HepG2 (cell line): ENCODE results near the gene NUBP1. TPM values are rescaled to one million over a fixed set of nuclear protein-coding genes. Genes with fewer than 3 reads are reported as not detected.

Source experiments
- BHLHE40 ChIP-seq: IDR thresholded peaks from 2 replicates; pipeline ENCODE4 v1.6.1; 2011; ENCODE audit warnings: low read length, improper control_type of control experiment
- CENPX ChIP-seq: sonication (generic); formaldehyde crosslinking; IDR thresholded peaks from 2 replicates; pipeline ENCODE4 v1.9.0; 2021; ENCODE audit warnings: mild to moderate bottlenecking, missing genetic modification reagents, moderate library complexity
- DPF2 ChIP-seq: sonication (generic); formaldehyde crosslinking; IDR thresholded peaks from 2 replicates; pipeline ENCODE4 v1.4.0; 2020; ENCODE audit warnings: mild to moderate bottlenecking, low read depth, missing genetic modification reagents, borderline replicate concordance
- ELF3 ChIP-seq: IDR thresholded peaks from 2 replicates; pipeline ENCODE4 v1.6.1; 2016; ENCODE audit warnings: missing genetic modification reagents, missing compliant biosample characterization
- GLMP ChIP-seq: sonication (generic); formaldehyde crosslinking; IDR thresholded peaks from 2 replicates; pipeline ENCODE4 v1.9.0; 2021; ENCODE audit warnings: missing genetic modification reagents, mild to moderate bottlenecking, borderline replicate concordance
- GZF1 ChIP-seq: sonication (generic); formaldehyde crosslinking; IDR thresholded peaks from 2 replicates; pipeline ENCODE4 v1.5.1; 2020; ENCODE audit warnings: mild to moderate bottlenecking, missing genetic modification reagents
- HCFC1 ChIP-seq: fragments of 150-350 bp; IDR thresholded peaks from 2 replicates; pipeline ENCODE4 v1.6.1; 2014; ENCODE audit warnings: low read depth, low read length
- HNF4G ChIP-seq, 2 experiments: sonication (generic) in 1 of 2; formaldehyde crosslinking in 1 of 2; IDR thresholded peaks; 2 replicates each; pipeline versions ENCODE4 v1.4.0 to v1.6.1; 2011 to 2020; ENCODE audit warnings: borderline replicate concordance in 2 of 2, low read depth in 2 of 2, mild to moderate bottlenecking in 2 of 2, low read length in 1 of 2, missing genetic modification reagents in 1 of 2, moderate library complexity in 1 of 2
- KLF11 ChIP-seq: IDR thresholded peaks from 2 replicates; pipeline ENCODE4 v1.6.1; 2016; ENCODE audit warnings: missing compliant biosample characterization
- MBD4 ChIP-seq: IDR thresholded peaks from 2 replicates; pipeline ENCODE4 v1.6.1; 2012; ENCODE audit warnings: low read length, inconsistent platforms, borderline replicate concordance
- MXD4 ChIP-seq: IDR thresholded peaks from 2 replicates; pipeline ENCODE4 v1.6.1; 2016; ENCODE audit warnings: mild to moderate bottlenecking, missing biosample characterization, missing genetic modification reagents
- NFKBIZ ChIP-seq: IDR thresholded peaks from 2 replicates; pipeline ENCODE4 v1.6.1; 2018; ENCODE audit warnings: missing genetic modification reagents, missing compliant biosample characterization
- NR1H2 ChIP-seq: sonication (generic); formaldehyde crosslinking; IDR thresholded peaks from 2 replicates; pipeline ENCODE4 v1.8.1; 2022; ENCODE audit warnings: low read depth, missing genetic modification reagents, borderline replicate concordance
- NR2F6 ChIP-seq, 2 experiments: IDR thresholded peaks; 2 replicates each; pipeline ENCODE4 v1.6.1; 2016; ENCODE audit warnings: antibody characterized with exemption in 1 of 2, mild to moderate bottlenecking in 1 of 2
- SIX4 ChIP-seq: sonication (generic); formaldehyde crosslinking; IDR thresholded peaks from 2 replicates; pipeline ENCODE4 v1.4.0; 2020; ENCODE audit warnings: missing genetic modification reagents
- SKI ChIP-seq: fragments of 450-650 bp; IDR thresholded peaks from one replicate; pipeline ENCODE4 v1.6.1; 2018; ENCODE audit warnings: mild to moderate bottlenecking; ENCODE audit not compliant: partially characterized antibody
- ZBTB39 ChIP-seq: sonication (generic); formaldehyde crosslinking; IDR thresholded peaks from 2 replicates; pipeline ENCODE4 v1.5.0; 2020; ENCODE audit warnings: missing genetic modification reagents
- ZFYVE20 ChIP-seq: sonication (generic); formaldehyde crosslinking; IDR thresholded peaks from 2 replicates; pipeline ENCODE4 v1.8.0; 2023; ENCODE audit warnings: low read depth, mild to moderate bottlenecking, moderate library complexity, missing genetic modification reagents, borderline replicate concordance
- ZNF207 ChIP-seq: fragments of 450-650 bp; IDR thresholded peaks from 2 replicates; pipeline ENCODE4 v1.6.1; 2016; ENCODE audit warnings: antibody characterized with exemption, borderline replicate concordance
- ZNF235 ChIP-seq: sonication (generic); formaldehyde crosslinking; IDR thresholded peaks from 2 replicates; pipeline ENCODE4 v1.8.1; 2023; ENCODE audit warnings: mild to moderate bottlenecking, missing genetic modification reagents, borderline replicate concordance
- ZNF326 ChIP-seq: sonication (generic); formaldehyde crosslinking; IDR thresholded peaks from 2 replicates; pipeline ENCODE4 v1.4.0; 2020; ENCODE audit warnings: missing genetic modification reagents, borderline replicate concordance
- ZNF432 ChIP-seq: sonication (generic); formaldehyde crosslinking; IDR thresholded peaks from 2 replicates; pipeline ENCODE4 v1.5.0; 2020; ENCODE audit warnings: missing genetic modification reagents, mild to moderate bottlenecking, borderline replicate concordance
- ZNF605 ChIP-seq: sonication (generic); formaldehyde crosslinking; IDR thresholded peaks from 2 replicates; pipeline ENCODE4 v1.8.0; 2022; ENCODE audit warnings: mild to moderate bottlenecking, missing genetic modification reagents
- ZNF773 ChIP-seq: sonication (generic); formaldehyde crosslinking; IDR thresholded peaks from 2 replicates; pipeline ENCODE4 v1.4.0; 2020; ENCODE audit warnings: missing genetic modification reagents, borderline replicate concordance
- ZNF790 ChIP-seq: sonication (generic); formaldehyde crosslinking; IDR thresholded peaks from 2 replicates; pipeline ENCODE4 v1.8.0; 2022; ENCODE audit warnings: missing genetic modification reagents, mild to moderate bottlenecking, borderline replicate concordance
- ZSCAN31 ChIP-seq: sonication (generic); formaldehyde crosslinking; IDR thresholded peaks from 2 replicates; pipeline ENCODE4 v1.5.0; 2020; ENCODE audit warnings: low read depth, mild to moderate bottlenecking, missing genetic modification reagents
- polyA plus RNA-seq, 8 experiments: library from polyadenylated mRNA; depleted of rRNA in 3 of 8; stranded (reverse) in 7 of 8; unstranded in 1 of 8; fragments of >200 nt; fragmentation: Illumina TruSeq in 4 of 8; extraction: Trizol in 4 of 8; gene quantifications; 2 replicates each; pipeline versions ENCODE4 v1.2.1 to v1.2.3, GENCODE V29; 2011 to 2016; ENCODE audit warnings: low read depth in 4 of 8, missing spikeins in 1 of 8, mixed read lengths in 1 of 8; ENCODE audit not compliant: insufficient read depth in 1 of 8
- total RNA-seq, 5 experiments: library from RNA; depleted of rRNA; stranded (reverse); fragments of >200 nt; fragmentation: Illumina TruSeq; extraction: Trizol; gene quantifications; 2 replicates each; pipeline ENCODE4 v1.2.3, GENCODE V29; 2016; ENCODE audit warnings: low read depth in 1 of 5

The NUBP1 gene
- total and polyA plus RNA-seq, 2 of the 13 experiments (the other 11 are each of a cell fraction or from before 2014, with no cell fraction given), result 53.5 to 70.4 TPM

- no peak for TF ChIP-seq ZSCAN31
- no peak for TF ChIP-seq ZNF790 (CRISPR knock-in tag)
- no peak for TF ChIP-seq NR1H2 (CRISPR knock-in tag)
- TF ChIP-seq DPF2, result no peak
- TF ChIP-seq GLMP (CRISPR knock-in tag), result no peak
- no peak for TF ChIP-seq ZNF235 (CRISPR knock-in tag)
- TF ChIP-seq ZNF605 (CRISPR knock-in tag), result peak; percentile 32; the same call in 1 of the 2 replicates
- TF ChIP-seq ZFYVE20 (CRISPR knock-in tag), result no peak
- TF ChIP-seq ZNF432 (CRISPR knock-in tag), result no peak
- TF ChIP-seq MXD4 (CRISPR knock-in tag), result no peak
- TF ChIP-seq CENPX (CRISPR knock-in tag), result no peak
- TF ChIP-seq ZBTB39 (CRISPR knock-in tag), result no peak
- TF ChIP-seq NR2F6 (IDR thresholded peaks at IDR 0.05), result peak; percentile 86
- TF ChIP-seq NR2F6 (CRISPR knock-in tag; IDR thresholded peaks at IDR 0.05), result peak; percentile 89
- no peak for TF ChIP-seq HCFC1
- peak; percentile 78; the same call in 1 of the 2 replicates for TF ChIP-seq SIX4 (CRISPR knock-in tag)
- TF ChIP-seq KLF11 (CRISPR knock-in tag), result no peak; the same call in 1 of the 2 replicates
- TF ChIP-seq BHLHE40, result no peak
- TF ChIP-seq MBD4, result no peak
- no peak for TF ChIP-seq NFKBIZ (CRISPR knock-in tag)
- TF ChIP-seq ZNF326 (CRISPR knock-in tag), result no peak
- peak; percentile 76 for TF ChIP-seq SKI
- TF ChIP-seq GZF1 (CRISPR knock-in tag), result no peak
- TF ChIP-seq ELF3 (CRISPR knock-in tag), result no peak
- TF ChIP-seq ZNF773 (CRISPR knock-in tag), result no peak
- no peak for TF ChIP-seq HNF4G (IDR thresholded peaks at IDR 0.05; ENCODE audit: borderline replicate concordance, low read depth, low read length)
- TF ChIP-seq HNF4G (CRISPR knock-in tag; IDR thresholded peaks at IDR 0.05; ENCODE audit: borderline replicate concordance, low read depth), result no peak
- no peak for TF ChIP-seq ZNF207
Measured at GRCh38 chr16:10738231-10739077, 5.2 kb upstream of the NUBP1 start (continued).
